ENCODE measurements around the gene NKX2-2. TPM values are rescaled to one million over a fixed set of nuclear protein-coding genes. Genes with fewer than 3 reads are reported as not detected.
A peak's percentile ranks its signal among the peaks of the same experiment; 100 is the strongest.

NKX2-2 gene
- polyA plus RNA-seq, 2 of the 4 experiments (the other 2 are of a cell fraction): not detected

DNA sequence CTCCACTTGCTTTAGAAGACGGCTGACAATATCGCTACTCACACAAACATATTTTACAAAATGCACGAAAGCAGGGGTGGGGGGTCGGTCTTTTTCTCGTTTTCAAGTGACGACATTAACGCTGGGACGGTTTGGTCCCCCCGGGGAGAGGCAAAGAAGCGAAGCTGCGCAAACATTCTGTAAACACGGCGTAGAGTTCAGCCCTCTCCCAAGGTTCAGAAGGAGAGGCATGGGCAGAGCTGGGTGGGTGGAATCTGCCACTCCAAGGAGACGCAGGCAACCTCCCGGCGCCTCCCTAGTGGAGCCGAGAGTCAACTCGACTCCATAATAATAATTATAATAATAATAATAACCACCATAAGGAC is 2.4 kb downstream of the NKX2-2 start:
- H3K27ac ChIP-seq: no peak overlapping the region
- WGBS (ENCODE audit: missing lambda C conversion rate): 80% methylated on average over 18 of the region's 18 CpGs
- ChIA-PET CTCF (interaction anchor here (0.8 to 12.6 kb wide), 3 partner anchors 276 to 675 kb away, joined by 3 to 199 read pairs (median 12); no protein-coding TSS in a partner anchor), POLR2A (no interaction called here)
- no peak overlapping the region for H3K4me2 ChIP-seq
- no peak for FAIRE-seq
- TF ChIP-seq MAFK (IDR thresholded peaks at IDR 0.05; ENCODE audit: partially characterized antibody) (no peak), NFE2L2 (conservative IDR thresholded peaks at IDR 0.05; ENCODE audit: low read length) (no peak), FOSB (CRISPR knock-in tag; IDR thresholded peaks at IDR 0.05) (no peak), ZNF302 (CRISPR knock-in tag; IDR thresholded peaks at IDR 0.05) (no peak), ZSCAN20 (CRISPR knock-in tag; IDR thresholded peaks at IDR 0.05) (no peak), RAD21 (conservative IDR thresholded peaks at IDR 0.05 in 1 of 2, IDR thresholded peaks at IDR 0.05 in 1 of 2) (no peak), CBX8 (IDR thresholded peaks at IDR 0.05) (no peak), CEBPB (IDR thresholded peaks at IDR 0.05) (no peak), E2F6 (IDR thresholded peaks at IDR 0.05; ENCODE audit: borderline replicate concordance, low read depth) (no peak), PHF8 (IDR thresholded peaks at IDR 0.05; ENCODE audit: borderline replicate concordance, low read depth) (no peak), FOSL2 (IDR thresholded peaks at IDR 0.05) (no peak), FOSL2 (CRISPR knock-in tag; IDR thresholded peaks at IDR 0.05) (no peak), TFCP2L1 (CRISPR knock-in tag; IDR thresholded peaks at IDR 0.05) (no peak), HOXA7 (CRISPR knock-in tag; IDR thresholded peaks at IDR 0.05) (no peak), ZC3H11A (IDR thresholded peaks at IDR 0.05) (no peak), TP53 (CRISPR knock-in tag; IDR thresholded peaks at IDR 0.05) (no peak), RCOR1 (IDR thresholded peaks at IDR 0.05; ENCODE audit: low read depth, low read length) (no peak)
- no peak for DNase-seq (ENCODE audit: low read depth in 1 of 2, low spot score in 1 of 2)
- no peak for ATAC-seq
- no peak overlapping the region for H3K4me3 ChIP-seq
- no peaks in the 10 kb centered on the region for H3K9me3 ChIP-seq
- H3K4me1 ChIP-seq: peaks cover 36% of the 10 kb centered on the region

DNA sequence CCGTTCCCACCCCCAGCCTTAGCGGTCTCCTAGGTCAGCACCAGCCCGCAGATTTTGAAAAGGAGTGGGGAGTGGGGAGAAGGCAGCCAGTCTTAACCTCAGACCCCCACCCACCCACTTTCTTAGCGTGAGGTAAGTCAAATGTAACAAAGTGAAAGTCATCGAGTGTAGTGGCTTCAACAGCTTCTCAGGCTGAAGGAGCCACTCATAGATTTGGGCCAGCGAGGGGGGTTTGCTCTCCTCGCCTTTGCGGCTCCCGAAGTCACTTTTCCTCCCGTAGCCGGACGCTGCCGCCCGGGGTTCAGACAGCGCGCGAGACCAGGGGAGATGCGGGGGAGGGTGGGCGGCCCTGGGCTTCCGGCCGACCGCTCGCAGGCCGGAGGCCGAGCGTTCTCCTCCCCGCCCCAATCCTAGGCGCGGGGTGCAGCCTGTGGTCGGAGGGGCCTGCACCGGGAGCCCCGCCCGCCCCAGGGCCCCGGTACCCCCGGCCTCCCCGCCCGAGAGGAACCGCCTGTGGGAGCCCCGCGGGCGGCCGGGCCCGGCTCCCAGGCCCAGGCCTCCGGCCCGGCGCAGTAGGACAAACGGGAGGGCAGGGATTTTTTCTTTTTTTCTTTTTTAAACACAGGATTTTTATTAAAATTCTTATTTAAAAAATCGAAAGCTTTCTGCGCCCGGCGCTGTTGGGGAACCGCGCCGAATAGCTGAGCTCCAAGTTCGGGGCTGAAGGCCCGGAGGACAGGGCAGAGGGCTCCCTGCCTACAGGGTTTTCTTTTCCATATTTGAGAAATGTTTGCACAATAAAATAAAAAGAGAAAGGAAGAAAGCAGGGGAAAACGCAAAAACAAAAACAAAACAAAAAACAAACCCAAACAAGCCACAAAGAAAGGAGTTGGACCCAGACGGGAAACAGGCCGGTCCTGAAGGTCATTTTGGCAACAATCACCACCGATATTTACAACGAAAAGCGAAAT is 3.2 kb downstream of the NKX2-2 start:
- Histone ChIP-seq H3K9me3 (no peaks in the 10 kb centered on the region), H3K4me2 (peak overlapping the region; percentile 48; the same call in 1 of the 3 replicates), H3K4me1 (peaks cover 37% of the 10 kb centered on the region), H3K4me3 (no peak overlapping the region), H3K27ac (no peak overlapping the region)
- FAIRE-seq: no peak
- no peak for DNase-seq (ENCODE audit: low read depth in 1 of 2, low spot score in 1 of 2)
- TF ChIP-seq POLR2A (IDR thresholded peaks at IDR 0.05; ENCODE audit: low read length) (no peak), HOXA7 (CRISPR knock-in tag; IDR thresholded peaks at IDR 0.05) (no peak), ZC3H11A (IDR thresholded peaks at IDR 0.05) (no peak), HEYL (CRISPR knock-in tag; IDR thresholded peaks at IDR 0.05) (no peak), CHD4 (IDR thresholded peaks at IDR 0.05; ENCODE audit: borderline replicate concordance) (no peak), RFX5 (IDR thresholded peaks at IDR 0.05) (no peak), ZSCAN20 (CRISPR knock-in tag; IDR thresholded peaks at IDR 0.05) (no peak), HOXB5 (CRISPR knock-in tag; IDR thresholded peaks at IDR 0.05) (no peak), NFE2L2 (conservative IDR thresholded peaks at IDR 0.05; ENCODE audit: low read length) (no peak), POLR2AphosphoS2 (conservative IDR thresholded peaks at IDR 0.05; ENCODE audit: low read length) (no peak), HES2 (IDR thresholded peaks at IDR 0.05) (no peak), ZFP36 (IDR thresholded peaks at IDR 0.05; ENCODE audit: borderline replicate concordance, partially characterized antibody) (no peak), MAX (IDR thresholded peaks at IDR 0.05) (no peak), HOXB13 (CRISPR knock-in tag; IDR thresholded peaks at IDR 0.05; ENCODE audit: low read depth) (no peak), NPAS2 (CRISPR knock-in tag; IDR thresholded peaks at IDR 0.05; ENCODE audit: borderline replicate concordance) (no peak)
- TF ChIP-seq, protein P1, sequence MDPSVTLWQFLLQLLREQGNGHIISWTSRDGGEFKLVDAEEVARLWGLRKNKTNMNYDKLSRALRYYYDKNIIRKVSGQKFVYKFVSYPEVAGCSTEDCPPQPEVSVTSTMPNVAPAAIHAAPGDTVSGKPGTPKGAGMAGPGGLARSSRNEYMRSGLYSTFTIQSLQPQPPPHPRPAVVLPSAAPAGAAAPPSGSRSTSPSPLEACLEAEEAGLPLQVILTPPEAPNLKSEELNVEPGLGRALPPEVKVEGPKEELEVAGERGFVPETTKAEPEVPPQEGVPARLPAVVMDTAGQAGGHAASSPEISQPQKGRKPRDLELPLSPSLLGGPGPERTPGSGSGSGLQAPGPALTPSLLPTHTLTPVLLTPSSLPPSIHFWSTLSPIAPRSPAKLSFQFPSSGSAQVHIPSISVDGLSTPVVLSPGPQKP (IDR thresholded peaks at IDR 0.05; ENCODE audit: low read depth, low read length): no peak
- TF ChIP-seq, protein P2, sequence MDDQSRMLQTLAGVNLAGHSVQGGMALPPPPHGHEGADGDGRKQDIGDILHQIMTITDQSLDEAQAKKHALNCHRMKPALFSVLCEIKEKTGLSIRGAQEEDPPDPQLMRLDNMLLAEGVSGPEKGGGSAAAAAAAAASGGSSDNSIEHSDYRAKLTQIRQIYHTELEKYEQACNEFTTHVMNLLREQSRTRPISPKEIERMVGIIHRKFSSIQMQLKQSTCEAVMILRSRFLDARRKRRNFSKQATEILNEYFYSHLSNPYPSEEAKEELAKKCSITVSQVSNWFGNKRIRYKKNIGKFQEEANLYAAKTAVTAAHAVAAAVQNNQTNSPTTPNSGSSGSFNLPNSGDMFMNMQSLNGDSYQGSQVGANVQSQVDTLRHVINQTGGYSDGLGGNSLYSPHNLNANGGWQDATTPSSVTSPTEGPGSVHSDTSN (IDR thresholded peaks at IDR 0.05): no peak
- POLR2A ChIA-PET: no interaction called here
- ATAC-seq: no peak
- 87% methylated on average over 50 of the region's 62 CpGs for WGBS (ENCODE audit: missing lambda C conversion rate)
- CTCF ChIA-PET: interaction anchor here (0.6 to 24.8 kb wide), 6 partner anchors 20 to 674 kb away, joined by 3 to 610 read pairs (median 6); no protein-coding TSS in a partner anchor
